LoVo (cell line): ENCODE data around the gene STARD3.

Experiments used
- DNase-seq: peaks from one replicate; pipeline ENCODE4 v3.0.0-alpha.2; 2016; ENCODE audit warnings: low spot score

STARD3 gene

GRCh38 chr17:39660397-39661385 lies 23.7 kb downstream of the STARD3 start:
- no peak for DNase-seq

GRCh38 chr17:39661744-39662541 lies 25.0 kb downstream of the STARD3 start:
- no peak for DNase-seq

- DNase-seq = no peak
Observed at GRCh38 chr17:39662551-39663339, 25.8 kb downstream of the STARD3 start.

GRCh38 chr17:39663340-39663687 lies 26.4 kb downstream of the STARD3 start:
- no peak for DNase-seq

GRCh38 chr17:39663688-39664580 lies 27.0 kb downstream of the STARD3 start:
- DNase-seq = no peak

GRCh38 chr17:39664581-39665561 lies 27.9 kb downstream of the STARD3 start, which contains the start of gene TCAP:
TCAP (plus strand) TSS chr17:39665349; CDS start chr17:39665360, 11 bp downstream.
- DNase-seq = no peak

GRCh38 chr17:39665642-39666224 lies 28.8 kb downstream of the STARD3 start:
- no peak for DNase-seq

- no peak for DNase-seq
Observed at GRCh38 chr17:39666231-39666600, 29.3 kb downstream of the STARD3 start.

GRCh38 chr17:39666601-39667261 lies 29.8 kb downstream of the STARD3 start:
- no peak for DNase-seq

- no peak for DNase-seq
Observed at GRCh38 chr17:39667262-39667944, 30.5 kb downstream of the STARD3 start.

- peak; percentile 70 for DNase-seq
Observed at GRCh38 chr17:39667945-39668924, 31.3 kb downstream of the STARD3 start, which contains the start of gene PNMT. PNMT (plus strand) TSS chr17:39668453; CDS start chr17:39668476, 23 bp downstream.

- DNase-seq = no peak
Observed at GRCh38 chr17:39669897-39670735, 33.2 kb downstream of the STARD3 start.

GRCh38 chr17:39670746-39671145 lies 33.8 kb downstream of the STARD3 start:
- DNase-seq = no peak

- no peak for DNase-seq
Observed at GRCh38 chr17:39671651-39672521, 34.9 kb downstream of the STARD3 start.
